PC-9 (cell line): ENCODE results near the gene HBS1L. TPM values are rescaled to one million over a fixed set of nuclear protein-coding genes. Genes with fewer than 3 reads are reported as not detected.
A peak's percentile ranks its signal among the peaks of the same experiment; 100 is the strongest.

Experiments
- Bru-seq: library from RNA; stranded (reverse); fragments of 400-500 nt; gene quantifications from one replicate; lab custom pipeline; 2021; lab: Mats Ljungman, UMichigan
- BruChase-seq, 2 experiments: library from RNA; stranded (reverse); fragments of 400-500 nt; gene quantifications; one replicate each; lab custom pipeline; 2021; lab: Mats Ljungman, UMichigan
- BruUV-seq: library from RNA; stranded (reverse); fragments of 400-500 nt; replicated peaks from 2 replicates; lab custom pipeline; 2021; lab: Mats Ljungman, UMichigan
- CTCF ChIA-PET: fragments of 300-600 bp; sonication (Branson Sonifier 250); formaldehyde crosslinking; loops from one replicate; lab custom pipeline; 2022; ENCODE audit warnings: antibody characterized with exemption; lab: Charles Lee
- POLR2A ChIA-PET: fragments of 300-600 bp; sonication (Branson Sonifier 250); formaldehyde crosslinking; loops from one replicate; lab custom pipeline; 2022; ENCODE audit warnings: antibody characterized with exemption; ENCODE audit not compliant: unreplicated experiment; lab: Charles Lee
- DNase-seq, 2 experiments: peaks; one replicate each; pipeline versions ENCODE4 v3.0.0 to v3.0.0-alpha.2; 2015 to 2022; ENCODE audit warnings: mixed read lengths in 1 of 2
- H2AFZ ChIP-seq: fragments of 200-600 bp; sonication (generic); 2 replicates; pipeline ENCODE4 v1.8.1; 2017; ENCODE audit warnings: antibody characterized with exemption
- H3F3A ChIP-seq: fragments of 200-600 bp; sonication (generic); 2 replicates; pipeline ENCODE4 v1.8.1; 2017; ENCODE audit warnings: antibody characterized with exemption, mild to moderate bottlenecking, low read depth; ENCODE audit not compliant: insufficient read depth
- H3K27ac ChIP-seq: fragments of 200-600 bp; sonication (generic); 2 replicates; pipeline ENCODE4 v1.6.1; 2016; ENCODE audit warnings: mixed run types
- H3K27me3 ChIP-seq: fragments of 200-600 bp; sonication (generic); 2 replicates; pipeline ENCODE4 v1.6.1; 2016; ENCODE audit warnings: low read depth, mixed run types; ENCODE audit not compliant: insufficient read depth
- H3K36me3 ChIP-seq: fragments of 200-600 bp; sonication (generic); 2 replicates; pipeline ENCODE4 v1.6.1; 2016; ENCODE audit warnings: low read depth, mixed run types
- H3K4me1 ChIP-seq: fragments of 200-600 bp; sonication (generic); replicated peaks from 2 replicates; pipeline ENCODE4 v1.6.1; 2016; ENCODE audit warnings: mixed run types; ENCODE audit not compliant: insufficient read depth
- H3K4me2 ChIP-seq: fragments of 200-600 bp; sonication (generic); 2 replicates; pipeline ENCODE4 v1.6.1; 2017; ENCODE audit warnings: mixed run types
- H3K4me3 ChIP-seq: fragments of 200-600 bp; sonication (generic); 2 replicates; pipeline ENCODE4 v1.6.1; 2016; ENCODE audit warnings: mixed run types
- H3K79me2 ChIP-seq: fragments of 200-600 bp; sonication (generic); 2 replicates; pipeline ENCODE4 v1.6.1; 2017; ENCODE audit warnings: low read depth, mixed run types
- H3K9me2 ChIP-seq: fragments of 200-600 bp; sonication (generic); 2 replicates; pipeline ENCODE4 v1.8.1; 2017; ENCODE audit warnings: mild to moderate bottlenecking; ENCODE audit not compliant: insufficient read depth
- H3K9me3 ChIP-seq: fragments of 200-600 bp; sonication (generic); 2 replicates; pipeline ENCODE4 v1.8.1; 2016; ENCODE audit warnings: low read depth; ENCODE audit not compliant: insufficient read depth
- H4K20me1 ChIP-seq: fragments of 200-600 bp; sonication (generic); 2 replicates; pipeline ENCODE4 v1.8.1; 2017; ENCODE audit not compliant: insufficient read depth
- CTCF ChIP-seq: fragments of 200-600 bp; sonication (generic); conservative IDR thresholded peaks from 2 replicates; pipeline ENCODE4 v1.6.1; 2017; ENCODE audit warnings: mixed run types, antibody characterized with exemption, mild to moderate bottlenecking, moderate library complexity
- EZH2 ChIP-seq: fragments of 200-600 bp; sonication (generic); IDR thresholded peaks from 2 replicates; pipeline ENCODE4 v1.8.0; 2017; ENCODE audit warnings: antibody characterized with exemption, low read depth
- intact Hi-C: fragments of 100-400 bp; cut with micrococcal nuclease; formaldehyde crosslinking; loops from one replicate; pipeline ENCODE4 v1.10.0; 2022; ENCODE audit not compliant: unreplicated experiment
- long read RNA-seq: library from polyadenylated mRNA; stranded (forward); transcript quantifications from one replicate; pipeline ENCODE4 v2.0.0, GENCODE V29; 2022
- total RNA-seq: library from RNA; stranded (reverse); gene quantifications from 2 replicates; pipeline ENCODE4 v1.2.3, GENCODE V29; 2021

The HBS1L gene
- total RNA-seq, result 70.5 and 84.4 TPM in 2 replicates
- Bru-seq, nascent RNA, result percentile 89 among the genes with signal in this experiment
- percentile 81 among the genes with signal in this experiment for BruChase-seq, experiment 1, labeled RNA remaining after a 2-hour chase
- BruChase-seq, experiment 2, labeled RNA remaining after a 6-hour chase, result percentile 82 among the genes with signal in this experiment
- long read RNA-seq, full-length matches to known transcripts, result 178 of 205 reads
- long read RNA-seq, partial matches to known transcripts, result 11 of 205 reads
- long read RNA-seq, other reads (novel, unspliced or antisense), result 16 of 205 reads

- peaks cover 4% of the 10 kb centered on the region for H4K20me1 ChIP-seq
- peak within 1 kb of the TSS; percentile 72 for H3K27ac ChIP-seq
- peak within 1 kb of the TSS; percentile 97 for H2AFZ ChIP-seq
- TF ChIP-seq CTCF (no peak; the same call in 1 of the 2 replicates), EZH2 (no peak)
- H3K4me2 ChIP-seq, result peak within 1 kb of the TSS; percentile 86
- TSS peak; percentile 99 for BruUV-seq
- H3K9me2 ChIP-seq, result no peaks in the 10 kb centered on the region
- no peaks in the 10 kb centered on the region for H3K27me3 ChIP-seq
- H3K79me2 ChIP-seq, result peaks cover 45% of the 10 kb centered on the region
- H3K36me3 ChIP-seq, result peaks cover 3% of the 10 kb centered on the region; the same call in 1 of the 2 replicates
- no peaks in the 10 kb centered on the region for H3F3A ChIP-seq
- peak within 1 kb of the TSS; percentile 84 for H3K4me3 ChIP-seq
- H3K4me1 ChIP-seq, result peaks cover 22% of the 10 kb centered on the region
- DNase-seq, result peak; percentile 96 to 98
- intact Hi-C loops, result no loop called here
- no peaks in the 10 kb centered on the region for H3K9me3 ChIP-seq
- ChIA-PET POLR2A (interaction anchor here (0.5 to 0.8 kb wide), 6 partner anchors 9 to 1195 kb away, joined by 3 to 11 read pairs (median 4); partner anchors contain the start of gene MTFR2), CTCF (no interaction called here)
These were observed at the start of gene HBS1L for GRCh38 chr6:135054569-135055498. TSS of gene HBS1L (minus strand) at chr6:135054822. CDS start at chr6:135054691, 131 bp downstream.

GRCh38 chr6:135104199-135104598 lies 49.6 kb upstream of the HBS1L start:
- CTCF ChIA-PET, result no interaction called here
- H3K27me3 ChIP-seq, result peaks cover 10% of the 10 kb centered on the region; the same call in 1 of the 2 replicates
- BruUV-seq, result no TSS peak

More at GRCh38 chr6:135104199-135104598, 49.6 kb upstream of the HBS1L start:
- no peaks in the 10 kb centered on the region for H3K9me3 ChIP-seq
- intact Hi-C loops, result no loop called here
- H3K27ac ChIP-seq, result no peak overlapping the region
- H3K79me2 ChIP-seq, result no peaks in the 10 kb centered on the region
- POLR2A ChIA-PET, result no interaction called here
- no peaks in the 10 kb centered on the region for H3K36me3 ChIP-seq
- no peaks in the 10 kb centered on the region for H3K4me1 ChIP-seq
- no peak overlapping the region for H3K4me3 ChIP-seq
- no peaks in the 10 kb centered on the region for H3K9me2 ChIP-seq
- H3K4me2 ChIP-seq, result no peak overlapping the region
- TF ChIP-seq CTCF (no peak), EZH2 (no peak)
- H4K20me1 ChIP-seq, result no peaks in the 10 kb centered on the region
- no peaks in the 10 kb centered on the region for H3F3A ChIP-seq
- no peak for DNase-seq
- no peak overlapping the region for H2AFZ ChIP-seq
